H1 (cell line): Measurements from ENCODE around the gene FBH1.
"Not testable (repeated sequence)": the region's sequence is repeated elsewhere in the genome, so short reads cannot be mapped to it uniquely, and the experiment has no call there.

Experiments used
- EZH2 ChIP-seq: fragments of 200-600 bp; sonication (generic); IDR thresholded peaks from 2 replicates; pipeline ENCODE4 v1.7.1; 2012; ENCODE audit warnings: low read depth, mild to moderate bottlenecking, moderate library complexity, low read length, inconsistent platforms; ENCODE audit not compliant: severe bottlenecking
- MAFK ChIP-seq: IDR thresholded peaks from 2 replicates; pipeline ENCODE4 v1.6.1; 2012; ENCODE audit warnings: low read depth, mild to moderate bottlenecking, improper control_type of control experiment, low read length
- POU5F1 ChIP-seq: IDR thresholded peaks from 2 replicates; pipeline ENCODE4 v1.6.1; 2011; ENCODE audit warnings: low read depth, mild to moderate bottlenecking, low read length, moderate library complexity
- TF ChIP-seq, protein P1 (sequence below): IDR thresholded peaks from 2 replicates; pipeline ENCODE4 v1.6.1; 2012; ENCODE audit warnings: inconsistent platforms

DNA sequence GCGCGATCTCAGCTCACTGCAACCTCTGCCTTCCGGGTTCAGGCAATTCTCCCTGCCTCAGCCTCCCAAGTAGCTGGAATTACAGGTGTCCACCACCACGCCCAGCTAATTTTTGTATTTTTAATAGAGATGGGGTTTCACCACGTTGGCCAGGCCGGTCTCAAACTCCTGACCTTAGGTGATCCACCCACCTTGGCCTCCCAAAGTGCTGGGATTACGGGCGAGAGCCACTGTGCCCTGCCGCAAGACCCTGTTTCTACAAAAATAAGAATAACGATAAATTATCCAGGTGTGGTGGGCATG lies 70.9 kb downstream of the FBH1 start:
- TF ChIP-seq, protein P1, sequence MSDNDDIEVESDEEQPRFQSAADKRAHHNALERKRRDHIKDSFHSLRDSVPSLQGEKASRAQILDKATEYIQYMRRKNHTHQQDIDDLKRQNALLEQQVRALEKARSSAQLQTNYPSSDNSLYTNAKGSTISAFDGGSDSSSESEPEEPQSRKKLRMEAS, result not testable (repeated sequence)
- TF ChIP-seq EZH2, POU5F1, MAFK: not testable (repeated sequence)
